HG03135 (cell line): ENCODE results near the gene TXNIP.
"Not testable (repeated sequence)": the region's sequence is repeated elsewhere in the genome, so short reads cannot be mapped to it uniquely, and the experiment has no call there.

Experiments used
- ATAC-seq: cut with Tn5 transposase; IDR thresholded peaks from one replicate; pipeline ENCODE4 v1.9.1; 2021; ENCODE audit warnings: mild to moderate bottlenecking, moderate library complexity; ENCODE audit not compliant: unreplicated experiment

TXNIP gene

GRCh38 chr1:145996433-145997015, at the start of gene TXNIP:
TXNIP (minus strand) TSS chr1:145996579; CDS start chr1:145996266, 313 bp downstream.
- ATAC-seq, result peak; percentile 85

DNA sequence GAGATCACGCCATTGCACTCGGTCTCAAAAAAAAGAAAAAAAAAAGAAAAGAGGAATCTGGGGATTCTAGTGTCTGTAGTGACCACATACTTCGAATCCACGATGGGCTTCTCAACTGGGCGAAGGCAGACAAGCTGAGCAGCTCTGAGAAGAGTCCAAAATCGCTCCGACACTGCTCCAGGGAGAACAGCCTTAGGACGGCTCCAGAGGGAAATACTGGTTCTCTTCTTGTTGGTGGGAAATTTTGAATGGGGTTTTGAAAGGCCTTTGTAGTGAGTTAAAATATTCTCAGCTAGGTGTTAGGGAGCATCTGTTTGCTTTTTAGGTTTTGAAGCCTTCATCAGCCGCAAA, 43.4 kb upstream of the TXNIP start:
- ATAC-seq, result no peak

- ATAC-seq, result peak; percentile 33
These were observed 40.7 kb upstream of the TXNIP start for GRCh38 chr1:146036965-146037646.

- no peak for ATAC-seq
These were observed 40.0 kb upstream of the TXNIP start for GRCh38 chr1:146036241-146036964.

DNA sequence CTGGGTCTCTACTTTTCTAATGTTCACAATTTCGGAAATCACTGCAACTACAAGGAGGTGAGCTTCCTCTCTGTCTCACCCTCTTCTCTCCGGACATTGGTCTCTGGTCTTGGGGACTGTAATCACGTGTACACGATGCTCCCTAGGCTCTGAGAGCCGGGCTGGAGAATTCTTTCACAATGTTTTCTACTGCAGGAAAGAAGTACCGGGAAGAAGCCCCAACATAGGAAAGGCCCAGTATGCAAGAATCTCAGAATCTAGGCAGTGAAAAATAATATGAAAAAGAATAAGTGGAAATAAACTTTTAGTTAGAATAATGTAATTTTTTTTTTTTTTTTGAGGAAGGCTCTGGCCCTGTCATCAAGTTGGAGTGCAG, 38.7 kb upstream of the TXNIP start:
- ATAC-seq, result no peak

DNA sequence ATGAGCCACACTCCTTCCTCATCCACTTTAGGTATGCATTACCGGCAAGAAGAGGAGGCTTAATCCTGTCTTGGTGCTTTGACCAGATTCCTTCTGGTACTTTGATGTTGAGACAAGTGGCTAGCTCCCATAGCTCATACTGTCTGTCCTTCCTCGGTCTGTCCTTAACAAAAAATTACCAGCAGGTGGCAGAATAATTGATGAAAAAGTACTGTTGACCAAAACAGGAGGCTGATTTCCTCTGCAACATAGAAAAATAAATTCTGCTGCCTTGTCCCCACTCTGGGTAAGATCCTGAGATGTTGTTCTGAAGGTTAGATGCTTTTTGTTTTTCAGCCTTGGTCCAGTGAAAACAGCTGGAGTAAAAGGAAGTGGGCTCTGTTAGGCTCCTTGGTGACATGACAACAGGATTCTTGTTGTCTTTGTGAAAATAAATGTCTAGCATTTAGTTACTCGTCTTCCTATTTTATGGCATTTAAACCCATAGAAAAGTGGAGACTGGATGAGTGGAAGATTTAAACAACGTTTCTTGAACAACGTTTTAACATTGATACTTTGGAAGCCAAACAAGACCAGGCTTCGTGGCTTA, 36.3 kb upstream of the TXNIP start:
- no peak for ATAC-seq

DNA sequence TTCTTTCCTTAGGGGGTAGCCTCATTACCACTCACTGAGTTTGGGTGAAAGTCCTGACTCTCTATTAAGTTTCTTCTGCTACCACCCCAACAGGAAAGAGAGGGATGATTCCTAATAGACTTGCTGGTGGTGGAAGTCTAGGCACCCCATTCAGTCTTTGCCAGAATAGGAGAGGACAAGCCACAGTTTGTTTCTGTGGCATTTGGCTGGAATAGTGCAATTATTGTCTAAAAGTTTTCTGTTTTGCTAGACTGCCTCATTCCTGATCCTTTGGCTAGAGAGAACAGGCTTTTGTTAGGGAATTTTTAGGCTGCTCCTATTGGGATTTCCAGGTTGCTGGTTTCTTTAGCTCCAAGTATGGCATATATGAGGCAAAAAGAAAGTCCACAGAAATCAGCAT, 35.1 kb upstream of the TXNIP start:
- no peak for ATAC-seq

DNA sequence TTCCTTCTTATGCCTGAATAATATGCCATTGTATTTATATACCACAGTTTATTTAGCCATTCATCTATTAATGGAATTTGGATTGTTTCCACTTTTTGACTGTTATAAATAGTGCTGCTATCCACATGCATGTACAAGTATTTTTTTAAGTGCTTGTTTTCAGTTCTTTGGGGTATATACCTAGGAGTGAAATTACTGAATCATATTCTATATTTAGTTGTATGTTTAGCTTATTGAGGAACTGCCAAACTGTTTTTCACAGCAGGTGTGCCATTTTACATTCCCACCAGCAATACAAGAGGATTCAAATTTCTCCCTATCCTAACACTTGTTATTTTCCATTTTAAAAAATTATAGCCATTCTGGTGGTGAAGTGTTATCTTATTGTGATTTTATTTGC, 32.7 kb upstream of the TXNIP start:
- ATAC-seq, result no peak

DNA sequence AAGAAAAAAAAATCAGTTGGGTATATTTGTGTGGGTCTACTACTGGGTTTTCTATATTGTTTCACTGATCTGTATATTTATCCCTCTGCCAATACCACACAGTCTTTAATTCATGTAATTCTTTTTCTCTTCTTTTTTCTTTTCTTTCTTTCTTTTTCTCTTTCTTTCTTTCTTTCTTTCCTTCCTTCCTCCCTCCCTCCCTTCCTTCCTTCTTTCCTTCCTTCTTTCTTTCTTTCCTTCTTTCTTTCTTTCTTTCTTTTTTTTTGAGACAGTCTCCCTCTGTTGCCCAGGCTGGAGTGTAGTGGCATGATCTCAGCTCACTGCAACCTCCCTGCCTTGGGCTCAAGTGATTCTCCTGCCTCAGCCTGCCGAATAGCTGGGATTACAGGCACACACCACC, 30.3 kb upstream of the TXNIP start:
- not testable (repeated sequence) for ATAC-seq

DNA sequence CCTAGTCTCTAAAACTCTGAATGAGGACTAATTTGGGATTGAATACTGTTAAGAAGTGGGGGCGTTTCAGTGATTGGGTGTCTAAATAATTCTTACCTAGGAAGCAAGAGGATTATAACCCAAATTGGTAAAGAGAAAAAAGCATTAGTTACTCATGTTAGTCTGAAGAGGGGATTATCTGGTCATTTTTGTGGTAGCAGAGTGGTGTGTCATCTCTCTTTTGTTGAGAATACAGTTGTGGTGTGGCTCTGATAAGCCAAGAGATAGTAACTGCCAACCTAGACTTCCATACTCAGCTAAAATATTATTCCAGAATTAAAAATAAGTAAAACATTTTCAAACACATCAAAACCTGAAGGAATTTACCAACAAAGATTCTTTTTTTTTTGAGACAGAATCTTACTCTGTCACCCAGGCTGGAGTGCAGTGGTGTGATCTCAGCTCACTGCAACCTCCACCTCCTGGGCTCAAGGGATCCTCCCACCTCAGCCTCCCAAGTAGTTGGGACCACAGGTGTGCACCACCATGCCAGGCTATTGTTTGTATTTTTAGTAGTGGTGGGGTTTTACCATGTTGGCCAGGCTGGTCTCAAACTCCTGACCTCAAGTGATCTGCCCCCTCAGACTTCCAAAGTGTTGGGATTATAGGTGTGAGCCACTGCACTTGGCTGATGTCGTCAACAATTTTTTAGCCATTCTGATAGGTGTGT, 29.6 kb upstream of the TXNIP start:
- not testable (repeated sequence) for ATAC-seq

GRCh38 chr1:146022403-146023127, 26.2 kb upstream of the TXNIP start:
- ATAC-seq, result no peak

DNA sequence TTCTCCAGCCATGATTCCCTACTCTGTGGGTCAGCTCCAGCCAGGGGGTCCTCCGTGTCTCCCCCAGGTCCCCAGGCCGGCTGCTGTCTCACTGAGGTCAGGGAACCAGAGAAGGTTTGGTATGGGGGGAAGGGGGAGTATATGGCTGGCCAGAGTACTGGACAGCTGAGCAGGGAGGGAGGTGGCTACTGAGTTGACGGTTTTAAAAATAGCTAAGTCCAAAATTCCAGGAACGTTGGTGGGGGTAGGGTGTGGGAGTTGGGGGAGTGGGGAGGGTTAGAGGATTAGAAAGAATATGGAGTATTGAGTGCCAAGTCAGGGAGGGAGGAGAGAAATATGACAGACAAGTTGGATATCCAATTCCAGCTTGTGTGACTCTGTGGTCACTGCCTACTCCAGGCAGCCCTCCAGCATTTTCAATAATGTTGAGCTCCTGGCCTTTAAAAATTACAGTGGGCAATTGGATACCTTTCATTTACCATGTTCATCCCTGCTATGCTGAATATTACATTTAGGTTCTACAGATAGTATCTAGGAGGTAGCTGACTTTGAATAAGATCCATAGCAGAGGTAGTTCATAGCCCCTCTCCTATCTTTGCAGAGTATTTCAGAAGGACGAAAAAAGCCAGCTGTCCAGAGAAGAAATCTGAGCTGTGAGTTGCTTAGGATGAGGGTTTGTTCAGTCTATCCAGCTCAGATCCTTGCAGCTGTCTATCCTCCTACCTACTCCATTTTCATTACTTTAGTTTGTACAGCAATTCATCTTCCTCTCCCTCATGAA, 25.4 kb upstream of the TXNIP start, which contains the start of gene HJV:
Gene HJV, minus strand, starts transcription at position 114 of the 781 bp plus-strand sequence. CDS start 1,504 bp downstream, outside the sequence.
- no peak for ATAC-seq

DNA sequence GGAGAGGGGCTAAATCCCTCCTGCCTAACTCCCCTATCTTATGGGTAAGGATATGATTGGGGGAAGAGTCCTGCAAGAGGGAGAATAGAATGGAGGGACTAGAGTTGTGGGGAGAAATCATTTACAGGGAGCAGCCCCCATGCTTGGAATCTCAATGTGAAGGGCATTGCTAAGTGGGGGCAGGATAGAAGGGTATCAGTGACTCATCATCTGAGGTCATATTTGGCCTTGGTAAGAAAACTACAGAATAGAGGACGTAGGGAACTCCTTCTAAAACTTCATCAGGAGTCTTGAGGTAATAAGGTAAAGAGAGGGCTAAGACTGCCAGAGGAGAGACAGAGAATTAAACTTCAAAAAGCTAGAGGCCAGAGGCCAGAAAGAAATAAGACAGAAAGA, 24.7 kb upstream of the TXNIP start:
- no peak for ATAC-seq

DNA sequence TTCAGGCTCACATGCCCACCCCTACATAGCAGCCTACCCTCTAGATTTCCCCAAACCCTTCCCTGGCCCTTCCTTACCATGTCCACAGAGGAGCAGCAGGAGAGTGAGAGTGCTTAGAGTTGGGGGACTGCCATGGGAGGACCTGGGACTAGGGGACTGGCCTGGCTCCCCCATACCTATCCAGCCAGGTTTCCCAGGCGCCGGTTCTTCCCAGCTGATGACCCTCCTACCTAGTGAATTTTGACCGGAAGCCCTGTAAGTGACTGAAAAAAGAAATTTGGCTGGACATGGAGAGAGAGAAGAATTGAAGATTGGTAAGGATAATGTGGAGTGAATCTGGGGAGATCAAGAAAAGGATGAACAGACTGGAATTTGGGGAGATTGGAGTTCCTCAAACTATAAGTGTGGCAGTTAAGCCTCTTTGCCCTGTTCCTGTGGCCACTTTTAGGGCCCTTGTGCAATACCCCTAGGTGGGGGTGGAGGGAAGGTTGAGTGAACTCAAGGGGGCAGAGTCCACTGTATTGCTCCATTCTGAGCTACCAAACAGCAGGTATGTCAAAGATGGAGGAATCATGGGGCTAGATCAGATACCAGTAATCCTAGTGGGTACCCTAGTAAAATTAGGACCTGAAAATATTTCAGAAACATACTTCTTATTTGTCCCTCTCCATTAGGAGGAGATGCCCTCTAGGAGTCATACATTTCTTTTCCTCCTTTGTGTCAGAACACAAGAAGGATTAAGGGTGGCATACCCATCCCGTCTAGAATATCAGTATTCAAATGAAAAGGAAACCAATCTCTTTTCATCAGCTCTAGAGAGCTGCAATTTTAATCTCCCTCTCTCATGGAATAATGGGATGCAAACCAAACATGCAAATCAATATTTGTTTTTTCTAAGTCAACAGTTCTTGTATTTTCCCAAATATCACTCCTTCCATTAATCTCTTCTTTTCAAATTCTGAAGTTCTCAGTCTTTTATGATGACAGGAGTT, 24.0 kb upstream of the TXNIP start:
- no peak for ATAC-seq

DNA sequence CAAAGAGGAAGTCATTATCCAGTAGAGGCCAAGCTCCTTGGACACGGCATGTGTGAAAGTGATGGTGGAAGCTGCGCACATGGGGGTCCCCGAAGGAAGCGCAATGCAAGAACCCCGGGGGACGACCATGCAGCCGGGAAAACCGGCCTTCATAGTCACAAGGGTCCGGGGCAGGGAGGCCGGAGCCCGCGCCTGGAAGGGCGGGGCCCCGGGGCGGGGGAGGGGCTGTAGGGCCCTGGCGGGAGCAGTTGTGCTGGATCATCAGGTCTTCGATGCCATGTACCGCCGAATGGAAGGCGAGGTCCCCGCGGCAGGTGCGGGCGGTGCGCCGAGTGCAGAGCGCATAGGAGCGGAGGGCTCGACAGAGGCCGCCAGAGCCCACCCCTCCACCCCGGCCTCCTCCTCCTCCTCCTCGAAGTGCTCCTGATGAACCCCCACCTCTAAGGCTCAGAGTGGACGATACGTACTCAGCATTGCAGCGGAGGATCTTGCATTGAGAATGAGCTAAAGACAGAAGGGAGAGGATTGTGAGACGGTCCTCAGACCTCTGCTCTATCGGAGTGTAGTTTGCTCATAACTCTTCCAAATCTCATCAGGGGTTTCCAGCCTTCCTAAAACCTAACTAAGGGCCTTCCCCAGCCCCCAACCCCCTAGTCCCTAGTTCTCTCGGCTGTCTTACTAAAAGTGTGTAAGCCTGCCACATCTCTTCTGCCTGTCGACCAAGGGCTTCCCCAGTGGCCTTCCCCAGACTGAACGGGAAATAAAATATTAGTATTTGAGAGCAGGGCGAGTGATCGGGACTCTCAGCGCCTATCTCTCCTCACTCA, 23.1 kb upstream of the TXNIP start:
- ATAC-seq, result no peak

DNA sequence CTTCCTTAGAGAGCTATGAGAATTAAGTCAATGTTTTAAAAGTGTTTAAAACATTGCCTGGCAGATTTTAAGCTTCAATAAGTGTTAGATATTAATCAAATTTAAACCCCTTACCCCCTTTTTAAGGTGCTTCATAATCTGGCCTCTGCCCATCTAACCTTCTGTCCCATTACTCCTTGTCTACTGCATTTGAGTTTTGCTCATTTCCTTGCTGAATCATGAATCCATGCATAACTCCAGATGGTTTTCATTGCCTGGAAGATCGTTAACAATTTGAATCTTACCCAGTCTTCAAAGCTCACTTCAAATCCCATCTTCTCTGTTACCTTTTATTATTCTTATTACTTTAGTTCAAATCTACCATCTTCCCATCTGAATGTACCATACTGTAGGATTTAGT, 20.5 kb upstream of the TXNIP start:
- ATAC-seq, result no peak

- no peak for ATAC-seq
These were observed 17.2 kb upstream of the TXNIP start for GRCh38 chr1:146013559-146013922.
